Activated T-cell treated with anti-CD3 and anti-CD28 coated beads, Interleukin-2, amount 50 U/mL, for 4 hours (primary cell): ENCODE data around the gene METTL27. TPM values are rescaled to one million over a fixed set of nuclear protein-coding genes. Genes with fewer than 3 reads are reported as not detected.
A peak's percentile ranks its signal among the peaks of the same experiment; 100 is the strongest.

Source experiments
- ATAC-seq, 2 donors: fragments of 200-7000 bp; cut with Tn5 transposase; one replicate each; pipeline ENCODE4 v1.10.0; 2021
- DNase-seq: peaks from one replicate; pipeline ENCODE4 v3.0.0-alpha.2; 2020
- H3K27me3 Mint-ChIP-seq: one replicate; pipeline ENCODE4 v1.8.0; 2021; ENCODE audit warnings: low read depth, mixed read lengths
- H3K36me3 Mint-ChIP-seq: one replicate; pipeline ENCODE4 v1.8.0; 2022; ENCODE audit warnings: mixed read lengths; ENCODE audit not compliant: insufficient read depth
- H3K4me1 Mint-ChIP-seq: one replicate; pipeline ENCODE4 v1.8.0; 2021; ENCODE audit warnings: low read depth, mixed read lengths
- H3K4me3 Mint-ChIP-seq: one replicate; pipeline ENCODE4 v1.8.0; 2021; ENCODE audit warnings: mild to moderate bottlenecking, moderate library complexity, mixed read lengths
- H3K9me3 Mint-ChIP-seq: one replicate; pipeline ENCODE4 v1.8.0; 2021; ENCODE audit warnings: mixed read lengths
- total RNA-seq, 3 donors: library from RNA; stranded (reverse); gene quantifications; one replicate each; pipeline ENCODE4 v1.2.1, GENCODE V29; 2021

Gene METTL27
- total RNA-seq, 3 donors from 2014 or later, result 0.41 to 0.69 TPM; not detected in 1

DNA sequence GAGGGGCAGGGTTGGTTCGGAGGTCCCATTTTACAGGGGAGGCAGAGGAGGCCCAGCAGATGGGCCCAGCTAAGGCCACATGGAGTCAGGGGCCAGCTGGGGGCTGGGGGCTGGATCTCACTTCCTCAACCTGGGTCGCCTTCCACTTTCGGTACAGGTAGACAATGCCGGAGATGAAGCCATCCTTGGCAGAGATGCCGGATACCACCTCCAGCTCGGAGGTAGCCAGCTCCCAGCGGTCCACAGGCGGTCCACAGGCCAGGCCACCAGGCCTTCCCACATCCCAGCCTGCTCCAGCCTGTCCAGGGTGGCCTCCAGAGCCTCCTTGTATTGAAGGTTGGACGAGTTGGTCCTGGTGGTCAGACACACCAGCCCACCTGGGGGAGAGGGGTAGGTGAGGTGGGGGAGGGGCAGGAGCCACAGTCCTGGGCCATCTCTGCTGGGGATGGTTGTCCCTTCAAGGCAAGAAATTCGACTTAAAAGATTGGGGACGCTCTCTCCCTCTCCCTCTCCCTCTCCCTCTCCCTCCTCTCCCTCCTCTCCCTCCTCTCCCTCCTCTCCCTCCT, 7.6 kb downstream of the METTL27 start:
- ATAC-seq, result no peak
- no peaks in the 10 kb centered on the region for H3K9me3 Mint-ChIP-seq
- DNase-seq, result no peak

GRCh38 chr7:73833251-73833919, 8.9 kb downstream of the METTL27 start:
- H3K4me1 Mint-ChIP-seq, result peaks cover 7% of the 10 kb centered on the region

More for the DNA sequence above, 7.6 kb downstream of the METTL27 start:
- Mint-ChIP-seq H3K36me3 (no peaks in the 10 kb centered on the region), H3K4me1 (no peaks in the 10 kb centered on the region), H3K27me3 (no peaks in the 10 kb centered on the region), H3K4me3 (no peak overlapping the region)

GRCh38 chr7:73832806-73833205, 9.5 kb downstream of the METTL27 start:
- H3K4me1 Mint-ChIP-seq, result peaks cover 11% of the 10 kb centered on the region
- H3K4me3 Mint-ChIP-seq, result no peak overlapping the region
- no peak for ATAC-seq
- H3K27me3 Mint-ChIP-seq, result peaks cover 2% of the 10 kb centered on the region
- DNase-seq, result no peak
- H3K36me3 Mint-ChIP-seq, result no peaks in the 10 kb centered on the region
- no peaks in the 10 kb centered on the region for H3K9me3 Mint-ChIP-seq

More at GRCh38 chr7:73833251-73833919, 8.9 kb downstream of the METTL27 start:
- no peak for ATAC-seq
- Mint-ChIP-seq H3K4me3 (no peak overlapping the region), H3K36me3 (no peaks in the 10 kb centered on the region), H3K27me3 (peaks cover 2% of the 10 kb centered on the region), H3K9me3 (no peaks in the 10 kb centered on the region)
- no peak for DNase-seq

GRCh38 chr7:73831834-73832651, 10.3 kb downstream of the METTL27 start:
- Mint-ChIP-seq H3K4me3 (no peak overlapping the region), H3K9me3 (no peaks in the 10 kb centered on the region)

GRCh38 chr7:73831584-73831833, 10.8 kb downstream of the METTL27 start:
- DNase-seq, result no peak
- peaks cover 24% of the 10 kb centered on the region for H3K4me1 Mint-ChIP-seq
- no peak overlapping the region for H3K4me3 Mint-ChIP-seq

More at GRCh38 chr7:73831834-73832651, 10.3 kb downstream of the METTL27 start:
- H3K27me3 Mint-ChIP-seq, result peaks cover 2% of the 10 kb centered on the region
- H3K36me3 Mint-ChIP-seq, result no peaks in the 10 kb centered on the region
- no peak for DNase-seq
- peaks cover 18% of the 10 kb centered on the region for H3K4me1 Mint-ChIP-seq
- no peak for ATAC-seq

GRCh38 chr7:73830681-73831583, 11.4 kb downstream of the METTL27 start, which contains the start of gene CLDN4:
TSS of gene CLDN4 (plus strand) at chr7:73830996. CDS start at chr7:73831202, 206 bp downstream.
- no peak for ATAC-seq
- Mint-ChIP-seq H3K4me1 (peaks cover 24% of the 10 kb centered on the region), H3K9me3 (no peaks in the 10 kb centered on the region), H3K27me3 (peaks cover 2% of the 10 kb centered on the region), H3K4me3 (no peak within 1 kb of the TSS), H3K36me3 (no peaks in the 10 kb centered on the region)
- DNase-seq, result no peak

More at GRCh38 chr7:73831584-73831833, 10.8 kb downstream of the METTL27 start:
- Mint-ChIP-seq H3K9me3 (no peaks in the 10 kb centered on the region), H3K27me3 (peaks cover 2% of the 10 kb centered on the region), H3K36me3 (no peaks in the 10 kb centered on the region)
- ATAC-seq, result no peak

- ATAC-seq, result no peak
- no peak for DNase-seq
- H3K4me1 Mint-ChIP-seq, result peaks cover 24% of the 10 kb centered on the region
- no peaks in the 10 kb centered on the region for H3K36me3 Mint-ChIP-seq
- peaks cover 2% of the 10 kb centered on the region for H3K27me3 Mint-ChIP-seq
- H3K4me3 Mint-ChIP-seq, result no peak overlapping the region
- H3K9me3 Mint-ChIP-seq, result no peaks in the 10 kb centered on the region
Observed at GRCh38 chr7:73829921-73830680, 12.2 kb downstream of the METTL27 start.

GRCh38 chr7:73829505-73829904, 12.8 kb downstream of the METTL27 start:
- peaks cover 24% of the 10 kb centered on the region for H3K4me1 Mint-ChIP-seq
- H3K27me3 Mint-ChIP-seq, result peaks cover 2% of the 10 kb centered on the region
- no peaks in the 10 kb centered on the region for H3K9me3 Mint-ChIP-seq
- ATAC-seq, result no peak
- no peak overlapping the region for H3K4me3 Mint-ChIP-seq
- no peak for DNase-seq
- H3K36me3 Mint-ChIP-seq, result no peaks in the 10 kb centered on the region

- no peaks in the 10 kb centered on the region for H3K36me3 Mint-ChIP-seq
- peaks cover 24% of the 10 kb centered on the region for H3K4me1 Mint-ChIP-seq
- H3K27me3 Mint-ChIP-seq, result peaks cover 2% of the 10 kb centered on the region
- no peaks in the 10 kb centered on the region for H3K9me3 Mint-ChIP-seq
- DNase-seq (no peak), ATAC-seq (no peak)
- no peak overlapping the region for H3K4me3 Mint-ChIP-seq
Observed at GRCh38 chr7:73828972-73829371, 13.3 kb downstream of the METTL27 start.

DNA sequence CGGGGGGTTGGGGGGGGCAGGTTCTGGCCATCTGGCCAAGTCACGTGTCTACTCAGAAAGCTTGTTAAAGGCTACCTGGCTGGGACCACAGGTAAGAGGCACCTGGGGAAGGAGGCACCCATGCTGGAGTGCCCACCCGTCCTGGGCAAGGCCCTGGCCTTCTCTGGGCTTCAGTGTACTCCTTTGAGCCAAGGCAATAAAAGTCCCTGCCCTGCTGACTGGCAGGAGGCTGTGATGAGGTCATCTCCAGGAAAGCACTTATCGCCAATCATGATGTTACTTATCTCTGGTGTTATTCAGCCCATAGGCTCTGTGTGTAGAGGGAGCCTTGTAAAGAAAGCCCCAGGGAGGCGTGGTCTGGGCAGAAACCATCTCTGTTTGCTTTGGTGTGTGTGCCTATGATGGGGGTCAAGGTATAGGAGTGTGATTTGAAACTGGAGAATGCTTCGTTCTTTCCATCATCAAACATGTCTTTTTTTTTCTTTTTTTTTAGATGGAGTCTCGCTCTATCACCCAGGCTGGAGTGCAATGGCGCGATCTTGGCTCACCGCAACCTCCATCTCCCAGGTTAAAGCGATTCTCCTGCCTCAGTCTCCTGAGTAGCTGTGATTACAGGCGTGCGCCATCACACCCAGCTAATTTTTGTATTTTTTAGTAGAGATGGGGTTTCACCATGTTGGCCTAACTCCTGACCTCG, 14.1 kb downstream of the METTL27 start:
- Mint-ChIP-seq H3K27me3 (peaks cover 2% of the 10 kb centered on the region), H3K4me1 (peaks cover 24% of the 10 kb centered on the region), H3K36me3 (no peaks in the 10 kb centered on the region), H3K4me3 (no peak overlapping the region), H3K9me3 (no peaks in the 10 kb centered on the region)
- ATAC-seq (peak; percentile 62 to 68), DNase-seq (no peak)

- H3K27me3 Mint-ChIP-seq, result peaks cover 2% of the 10 kb centered on the region
- H3K9me3 Mint-ChIP-seq, result no peaks in the 10 kb centered on the region
- ATAC-seq (peak; percentile 11 to 31), DNase-seq (no peak)
- no peaks in the 10 kb centered on the region for H3K36me3 Mint-ChIP-seq
- peaks cover 24% of the 10 kb centered on the region for H3K4me1 Mint-ChIP-seq
- H3K4me3 Mint-ChIP-seq, result no peak overlapping the region
Observed at GRCh38 chr7:73827567-73828106, 14.7 kb downstream of the METTL27 start.

DNA sequence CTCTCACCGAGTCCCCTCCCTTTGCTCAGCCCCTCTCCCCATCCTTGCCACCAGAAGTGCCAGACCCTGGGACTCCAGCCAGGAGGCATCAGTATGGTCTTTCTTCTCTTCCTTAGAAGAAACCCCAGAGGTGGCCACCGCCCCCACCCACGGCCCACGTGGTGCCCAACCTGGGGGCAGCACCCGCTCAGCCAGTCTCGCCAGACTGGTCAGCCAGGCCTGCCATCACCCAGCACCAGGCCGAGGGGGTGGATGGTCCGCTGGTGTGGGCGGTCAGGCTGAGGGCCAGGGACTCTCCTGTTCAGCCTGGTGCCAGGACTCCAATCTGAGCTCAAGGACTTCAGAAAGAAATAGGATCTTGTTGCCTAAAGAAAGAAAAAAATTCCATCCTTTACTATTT, 17.3 kb downstream of the METTL27 start:
- ATAC-seq, result no peak
- Mint-ChIP-seq H3K4me3 (no peak overlapping the region), H3K27me3 (peaks cover 2% of the 10 kb centered on the region), H3K4me1 (peaks cover 24% of the 10 kb centered on the region), H3K9me3 (no peaks in the 10 kb centered on the region), H3K36me3 (no peaks in the 10 kb centered on the region)
- DNase-seq, result no peak
